A549 (cell line): ENCODE results near the gene CGREF1. TPM values are rescaled to one million over a fixed set of nuclear protein-coding genes. Genes with fewer than 3 reads are reported as not detected.
A peak's percentile ranks its signal among the peaks of the same experiment; 100 is the strongest.

Experiments used
- ATAC-seq, 2 experiments: fragments of 200-7000 bp in 1 of 2; fragments of >200 bp in 1 of 2; cut with Nextera tagmentation in 1 of 2; cut with Tn5 transposase in 1 of 2; 3 replicates each; pipeline versions ENCODE4 v1.8.0 to v1.9.1; 2018 to 2020; ENCODE audit warnings: mild to moderate bottlenecking in 1 of 2, moderate library complexity in 1 of 2
- CTCF ChIA-PET: fragments of 300-600 bp; sonication (Branson Sonifier 250); formaldehyde crosslinking; extraction: SDS; loops from one replicate; lab custom pipeline; 2021; ENCODE audit warnings: antibody characterized with exemption, inconsistent platforms; lab: Yijun Ruan, JAX
- POLR2A ChIA-PET: fragments of 350-600 bp; formaldehyde crosslinking; extraction: SDS; loops from one replicate; lab custom pipeline; 2021; ENCODE audit warnings: antibody characterized with exemption, inconsistent platforms; lab: Yijun Ruan, JAX
- DNase-seq, 2 experiments: peaks; one replicate each; pipeline versions ENCODE4 v3.0.0 to v3.0.0-alpha.2; 2011 to 2016; ENCODE audit warnings: low read depth in 1 of 2, low spot score in 1 of 2
- FAIRE-seq: peaks from 2 replicates; lab custom pipeline; 2011; peaks lifted over from hg19 to GRCh38; lab: Jason Lieb, UNC
- H3K27ac ChIP-seq, 2 experiments: fragments of >200 bp; sonication (Bioruptor Twin); formaldehyde crosslinking; 3 replicates each; pipeline ENCODE4 v1.5.1; 2016 to 2017
- H3K4me1 ChIP-seq: fragments of >200 bp; sonication (Bioruptor Twin); formaldehyde crosslinking; 3 replicates; pipeline ENCODE4 v1.6.1; 2016
- H3K4me2 ChIP-seq: fragments of >200 bp; sonication (Bioruptor Twin); formaldehyde crosslinking; 3 replicates; pipeline ENCODE4 v1.6.1; 2016
- H3K4me3 ChIP-seq: fragments of >200 bp; sonication (Bioruptor Twin); formaldehyde crosslinking; 3 replicates; pipeline ENCODE4 v1.5.1; 2016
- H3K9me3 ChIP-seq: fragments of >200 bp; sonication (Bioruptor Twin); formaldehyde crosslinking; 3 replicates; pipeline ENCODE4 v1.6.1; 2016
- BCL3 ChIP-seq: fragments of >200 bp; sonication (Bioruptor Twin); formaldehyde crosslinking; IDR thresholded peaks from 3 replicates; pipeline ENCODE4 v1.6.1; 2016
- BHLHE40 ChIP-seq: IDR thresholded peaks from 2 replicates; pipeline ENCODE4 v1.6.1; 2012; ENCODE audit warnings: low read depth, low read length, inconsistent platforms
- CBX8 ChIP-seq: fragments of 200-600 bp; sonication (generic); IDR thresholded peaks from 2 replicates; pipeline ENCODE4 v1.6.1; 2016
- CEBPB ChIP-seq, 2 experiments: fragments of >200 bp in 1 of 2; sonication (Bioruptor Twin) in 1 of 2; formaldehyde crosslinking in 1 of 2; IDR thresholded peaks; 2 replicates each; pipeline ENCODE4 v1.6.1; 2012 to 2016
- CHD2 ChIP-seq: fragments of 150-350 bp; IDR thresholded peaks from 2 replicates; pipeline ENCODE4 v1.6.1; 2014; ENCODE audit warnings: low read length; ENCODE audit not compliant: partially characterized antibody
- E2F6 ChIP-seq: IDR thresholded peaks from 2 replicates; pipeline ENCODE4 v1.6.1; 2012; ENCODE audit warnings: low read depth, borderline replicate concordance
- EHMT2 ChIP-seq: fragments of 200-600 bp; sonication (generic); IDR thresholded peaks from 2 replicates; pipeline ENCODE4 v1.6.1; 2016; ENCODE audit warnings: antibody characterized with exemption, low read depth, mild to moderate bottlenecking, moderate library complexity
- FOSB ChIP-seq: fragments of 250-450 bp; sonication (Bioruptor Pico); IDR thresholded peaks from 2 replicates; pipeline ENCODE4 v1.5.0; 2020; ENCODE audit warnings: mild to moderate bottlenecking, moderate library complexity
- HOXA7 ChIP-seq: fragments of 250-450 bp; sonication (Bioruptor Pico); IDR thresholded peaks from 2 replicates; pipeline ENCODE4 v1.5.0; 2020; ENCODE audit warnings: mild to moderate bottlenecking, moderate library complexity
- JUN ChIP-seq, 2 experiments: fragments of >200 bp; sonication (Bioruptor Twin); formaldehyde crosslinking; IDR thresholded peaks; 2 replicates in 1 of 2; 3 replicates in 1 of 2; pipeline ENCODE4 v1.6.1; 2016 to 2017
- JUNB ChIP-seq: fragments of >200 bp; sonication (Bioruptor Twin); formaldehyde crosslinking; IDR thresholded peaks from 2 replicates; pipeline ENCODE4 v1.6.1; 2016
- KDM5A ChIP-seq: fragments of 200-600 bp; sonication (generic); IDR thresholded peaks from 2 replicates; pipeline ENCODE4 v1.6.1; 2016; ENCODE audit warnings: antibody characterized with exemption, mild to moderate bottlenecking
- MAFK ChIP-seq: fragments of 450-650 bp; IDR thresholded peaks from 2 replicates; pipeline ENCODE4 v1.6.1; 2014; ENCODE audit not compliant: partially characterized antibody
- MAX ChIP-seq: IDR thresholded peaks from 2 replicates; pipeline ENCODE4 v1.6.1; 2012
- MAZ ChIP-seq: fragments of 150-350 bp; IDR thresholded peaks from 2 replicates; pipeline ENCODE4 v1.6.1; 2014; ENCODE audit warnings: antibody characterized with exemption, low read depth, low read length, borderline replicate concordance
- NFE2L2 ChIP-seq: fragments of 150-350 bp; conservative IDR thresholded peaks from 2 replicates; pipeline ENCODE4 v1.6.1; 2014; ENCODE audit warnings: low read length
- NPAS2 ChIP-seq: fragments of 250-450 bp; sonication (Bioruptor Pico); IDR thresholded peaks from 2 replicates; pipeline ENCODE4 v1.8.0; 2022; ENCODE audit warnings: mild to moderate bottlenecking, moderate library complexity, borderline replicate concordance
- NR3C1 ChIP-seq: fragments of >200 bp; sonication (Bioruptor Twin); formaldehyde crosslinking; IDR thresholded peaks from 3 replicates; pipeline ENCODE4 v1.6.1; 2017
- PBX3 ChIP-seq: IDR thresholded peaks from 2 replicates; pipeline ENCODE4 v1.6.1; 2012
- POLR2A ChIP-seq: IDR thresholded peaks from 2 replicates; pipeline ENCODE4 v1.6.1; 2012; ENCODE audit warnings: mild to moderate bottlenecking, low read length
- RAD21 ChIP-seq, 2 experiments: fragments of >200 bp in 1 of 2; sonication (Bioruptor Twin) in 1 of 2; formaldehyde crosslinking in 1 of 2; IDR thresholded peaks in 1 of 2; conservative IDR thresholded peaks in 1 of 2; 2 replicates in 1 of 2; 3 replicates in 1 of 2; pipeline ENCODE4 v1.6.1; 2012 to 2018; ENCODE audit warnings: inconsistent platforms in 1 of 2
- RNF2 ChIP-seq: fragments of 200-600 bp; sonication (generic); IDR thresholded peaks from 2 replicates; pipeline ENCODE4 v1.6.1; 2016; ENCODE audit warnings: low read depth, mild to moderate bottlenecking, antibody characterized with exemption, moderate library complexity, borderline replicate concordance
- SMC3 ChIP-seq: fragments of >200 bp; sonication (Bioruptor Twin); formaldehyde crosslinking; IDR thresholded peaks from 3 replicates; pipeline ENCODE4 v1.6.1; 2018; ENCODE audit warnings: inconsistent platforms
- USF2 ChIP-seq: fragments of 450-650 bp; IDR thresholded peaks from 2 replicates; pipeline ENCODE4 v1.6.1; 2014; ENCODE audit warnings: antibody characterized with exemption
- WGBS: methylation state at CpG from one replicate; pipeline ENCODE4 v1.1.6; 2017; ENCODE audit errors: missing lambda C conversion rate; 5-methylcytosine and 5-hydroxymethylcytosine counted together
- polyA plus RNA-seq, 4 experiments: library from polyadenylated mRNA; depleted of rRNA in 3 of 4; stranded (reverse); fragments of >200 nt; fragmentation: RNase III in 1 of 4; extraction: RNeasy Plus Mini Kit Qiagen cat#74134 plus additional on column Dnase treatment in 1 of 4; gene quantifications; 2 replicates in 3 of 4; 3 replicates in 1 of 4; pipeline ENCODE4 v1.2.3, GENCODE V29; 2011 to 2017

The CGREF1 gene
- polyA plus RNA-seq, 2 of the 4 experiments (the other 2 are of a cell fraction): 5.1 to 5.8 TPM

GRCh38 chr2:27087823-27088410 is 31.0 kb downstream of the CGREF1 start:
- no peak for ATAC-seq
- TF ChIP-seq MAX (no peak), CBX8 (no peak), MAFK (no peak), E2F6 (no peak), JUN (IDR thresholded peaks at IDR 0.05) (no peak), JUNB (no peak), EHMT2 (no peak)
- Histone ChIP-seq H3K4me2 (peak overlapping the region; percentile 81; the same call in 2 of the 3 replicates), H3K27ac (no peak overlapping the region), H3K9me3 (no peaks in the 10 kb centered on the region), H3K4me3 (no peak overlapping the region), H3K4me1 (peaks cover 11% of the 10 kb centered on the region)
- 81% methylated on average over 5 of the region's 5 CpGs for WGBS
- DNase-seq: no peak
- FAIRE-seq: no peak
- CTCF ChIA-PET: interaction anchor here (0.6 to 15.3 kb wide), 20 partner anchors 9 to 242 kb away, joined by 3 to 253 read pairs (median 5); partner anchors contain the start of genes ABHD1, EMILIN1 and OST4
- POLR2A ChIA-PET: interaction anchor here (0.7 to 1.3 kb wide), 2 partner anchors 36 to 128 kb away, joined by 9 to 12 read pairs; partner anchors contain the start of gene AGBL5

- peak within 1 kb of the TSS; percentile 90 to 91 for H3K27ac ChIP-seq
- H3K4me3 ChIP-seq: peak within 1 kb of the TSS; percentile 70
- POLR2A ChIA-PET: interaction anchor here (0.7 to 1.3 kb wide), 3 partner anchors 15 to 129 kb away, joined by 3 to 12 read pairs (median 9); partner anchors contain the start of genes AGBL5 and OST4
- H3K4me2 ChIP-seq: peak within 1 kb of the TSS; percentile 81
- no peak for FAIRE-seq
- CTCF ChIA-PET: interaction anchor here (0.6 to 15.3 kb wide), 30 partner anchors 8 to 244 kb away, joined by 3 to 253 read pairs (median 4); partner anchors contain the start of genes ABHD1, EMILIN1 and OST4
- 25% methylated on average over 36 of the region's 54 CpGs for WGBS
- peaks cover 10% of the 10 kb centered on the region for H3K4me1 ChIP-seq
- TF ChIP-seq CEBPB (IDR thresholded peaks at IDR 0.05) (no peak), CBX8 (no peak), KDM5A (no peak), POLR2A (peak; percentile 30), BCL3 (0 out of 3 replicates have a peak, but pooled peaks have one; percentile 15), HOXA7 (CRISPR knock-in tag) (no peak), CHD2 (no peak), FOSB (CRISPR knock-in tag) (no peak)
- TF ChIP-seq, all 56 proteins: peak for 2
- ATAC-seq (peak; percentile 60 to 65), DNase-seq (peak; percentile 50 to 94)
- no peaks in the 10 kb centered on the region for H3K9me3 ChIP-seq
Measured at GRCh38 chr2:27086724-27087593, 32.0 kb downstream of the CGREF1 start, which contains the start of gene KHK. KHK (plus strand) TSS chr2:27086772; CDS start chr2:27087260, 488 bp downstream.

GRCh38 chr2:27086090-27086723 is 32.7 kb downstream of the CGREF1 start:
- Histone ChIP-seq H3K9me3 (no peaks in the 10 kb centered on the region), H3K4me3 (peak overlapping the region; percentile 70), H3K4me1 (peaks cover 17% of the 10 kb centered on the region), H3K27ac (peak overlapping the region; percentile 90 to 91), H3K4me2 (peak overlapping the region; percentile 81)
- 2% methylated on average over 28 of the region's 81 CpGs for WGBS
- peak; percentile 73 to 89 for ATAC-seq
- peak; percentile 95 to 97 for DNase-seq
- ChIA-PET POLR2A (interaction anchor here (1.0 to 1.5 kb wide), 4 partner anchors 14 to 124 kb away, joined by 3 to 8 read pairs (median 5); partner anchors contain the start of genes AGBL5 and OST4), CTCF (interaction anchor here (0.6 to 15.3 kb wide), 31 partner anchors 9 to 1376 kb away, joined by 3 to 253 read pairs (median 6); partner anchors contain the start of genes ABHD1, AGBL5 and OST4)
- no peak for FAIRE-seq
- TF ChIP-seq BHLHE40 (peak; percentile 85), RAD21 (conservative IDR thresholded peaks at IDR 0.05 in 1 of 2, IDR thresholded peaks at IDR 0.05 in 1 of 2) (peak; percentile 31 to 63; a peak in 4 of 5 replicates), BCL3 (0 out of 3 replicates have a peak, but pooled peaks have one; percentile 30), PBX3 (no peak), RNF2 (peak; percentile 33; the same call in 1 of the 2 replicates), KDM5A (peak; percentile 74), USF2 (no peak), JUN (IDR thresholded peaks at IDR 0.05) (peak in 1 of 2 experiments; percentile 53; a peak in 2 of 5 replicates), SMC3 (peak; percentile 79), NR3C1 (no peak), NFE2L2 (no peak), NPAS2 (CRISPR knock-in tag) (peak; percentile 78), MAZ (0 out of 2 replicates have a peak, but pooled peaks have one; percentile 78)
